ACHN (cell line): Measurements from ENCODE around the gene HFM1.
"Not testable (repeated sequence)": the region's sequence is repeated elsewhere in the genome, so short reads cannot be mapped to it uniquely, and the experiment has no call there.

Experiments used
- DNase-seq: peaks from one replicate; pipeline ENCODE4 v3.0.0-alpha.2; 2015
- in situ Hi-C: cut with HindIII; loops from 2 replicates; pipeline ENCODE4 v1.10.0; 2017; ENCODE audit warnings: low sequenced_read_pairs, low pct_ligation_motif_present, low pct_unique_long_range_greater_than_20kb

The HFM1 gene, protein sequence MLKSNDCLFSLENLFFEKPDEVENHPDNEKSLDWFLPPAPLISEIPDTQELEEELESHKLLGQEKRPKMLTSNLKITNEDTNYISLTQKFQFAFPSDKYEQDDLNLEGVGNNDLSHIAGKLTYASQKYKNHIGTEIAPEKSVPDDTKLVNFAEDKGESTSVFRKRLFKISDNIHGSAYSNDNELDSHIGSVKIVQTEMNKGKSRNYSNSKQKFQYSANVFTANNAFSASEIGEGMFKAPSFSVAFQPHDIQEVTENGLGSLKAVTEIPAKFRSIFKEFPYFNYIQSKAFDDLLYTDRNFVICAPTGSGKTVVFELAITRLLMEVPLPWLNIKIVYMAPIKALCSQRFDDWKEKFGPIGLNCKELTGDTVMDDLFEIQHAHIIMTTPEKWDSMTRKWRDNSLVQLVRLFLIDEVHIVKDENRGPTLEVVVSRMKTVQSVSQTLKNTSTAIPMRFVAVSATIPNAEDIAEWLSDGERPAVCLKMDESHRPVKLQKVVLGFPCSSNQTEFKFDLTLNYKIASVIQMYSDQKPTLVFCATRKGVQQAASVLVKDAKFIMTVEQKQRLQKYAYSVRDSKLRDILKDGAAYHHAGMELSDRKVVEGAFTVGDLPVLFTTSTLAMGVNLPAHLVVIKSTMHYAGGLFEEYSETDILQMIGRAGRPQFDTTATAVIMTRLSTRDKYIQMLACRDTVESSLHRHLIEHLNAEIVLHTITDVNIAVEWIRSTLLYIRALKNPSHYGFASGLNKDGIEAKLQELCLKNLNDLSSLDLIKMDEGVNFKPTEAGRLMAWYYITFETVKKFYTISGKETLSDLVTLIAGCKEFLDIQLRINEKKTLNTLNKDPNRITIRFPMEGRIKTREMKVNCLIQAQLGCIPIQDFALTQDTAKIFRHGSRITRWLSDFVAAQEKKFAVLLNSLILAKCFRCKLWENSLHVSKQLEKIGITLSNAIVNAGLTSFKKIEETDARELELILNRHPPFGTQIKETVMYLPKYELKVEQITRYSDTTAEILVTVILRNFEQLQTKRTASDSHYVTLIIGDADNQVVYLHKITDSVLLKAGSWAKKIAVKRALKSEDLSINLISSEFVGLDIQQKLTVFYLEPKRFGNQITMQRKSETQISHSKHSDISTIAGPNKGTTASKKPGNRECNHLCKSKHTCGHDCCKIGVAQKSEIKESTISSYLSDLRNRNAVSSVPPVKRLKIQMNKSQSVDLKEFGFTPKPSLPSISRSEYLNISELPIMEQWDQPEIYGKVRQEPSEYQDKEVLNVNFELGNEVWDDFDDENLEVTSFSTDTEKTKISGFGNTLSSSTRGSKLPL (N-terminal part only)

DNA sequence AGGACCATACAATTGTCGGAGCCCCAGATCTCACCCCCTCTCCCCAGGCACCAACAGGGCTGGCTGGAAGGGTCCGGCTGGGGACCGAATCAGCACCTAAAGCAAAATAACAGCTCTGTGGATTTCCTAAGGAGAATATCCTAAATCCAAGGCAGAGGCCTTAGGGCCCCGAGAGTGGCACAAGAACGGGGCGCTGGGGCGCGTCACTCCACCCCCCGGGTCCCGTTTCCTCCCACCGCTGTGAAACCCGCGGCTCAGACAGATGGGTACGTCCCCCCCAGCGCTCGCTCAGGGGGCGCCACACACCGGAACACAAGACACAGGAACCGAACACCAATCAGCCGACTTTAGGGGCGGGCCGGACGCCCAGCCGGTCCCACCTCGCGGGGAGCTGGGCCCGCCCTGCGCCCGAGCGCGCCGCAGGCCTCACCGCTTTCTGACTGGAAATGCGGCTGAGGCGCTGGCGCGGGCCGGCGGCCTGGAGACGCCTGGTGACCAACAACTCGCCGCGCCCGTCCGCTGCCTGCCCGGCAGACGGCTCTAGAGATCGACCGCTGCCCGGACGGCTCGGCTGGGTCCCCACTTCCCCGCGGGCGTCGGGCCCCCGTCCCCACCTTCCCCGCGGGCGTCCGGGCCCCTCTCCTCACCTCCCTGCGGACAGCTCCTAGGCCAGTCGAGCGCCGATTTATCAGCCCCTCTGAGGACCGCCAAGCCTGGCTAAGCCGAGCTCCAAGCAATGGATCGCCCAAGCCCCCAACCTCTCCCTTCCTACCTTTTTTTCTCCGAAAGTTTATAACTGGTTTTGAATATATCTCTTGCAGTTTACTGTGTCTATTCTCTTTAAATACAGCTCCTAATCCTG, at the start of gene HFM1:
Gene HFM1 (minus strand): TSS at position 687 of the 862 bp plus-strand sequence. CDS start 3,755 bp downstream, outside the sequence.
- in situ Hi-C loops, result no loop called here
- DNase-seq, result peak; percentile 73

DNA sequence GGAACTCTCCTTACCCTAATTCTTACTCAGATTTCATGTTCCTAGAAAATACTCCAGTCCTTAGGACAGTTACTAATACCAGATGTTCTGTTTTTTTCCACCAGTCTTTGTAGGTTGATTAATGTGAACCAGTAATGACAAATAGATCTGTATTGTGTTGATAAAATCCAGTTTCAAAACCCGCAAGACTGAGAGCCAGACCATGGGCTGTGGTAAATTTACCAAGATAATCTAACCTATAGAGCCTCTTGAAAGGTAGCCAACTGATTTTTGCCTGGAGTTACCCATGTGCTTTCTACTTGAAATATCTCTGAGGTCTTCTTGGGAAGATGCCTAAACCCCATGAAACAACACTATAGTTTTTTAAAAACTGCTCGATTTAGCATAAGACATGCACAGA, 49.5 kb upstream of the HFM1 start:
- DNase-seq, result no peak
- in situ Hi-C loops, result no loop called here

DNA sequence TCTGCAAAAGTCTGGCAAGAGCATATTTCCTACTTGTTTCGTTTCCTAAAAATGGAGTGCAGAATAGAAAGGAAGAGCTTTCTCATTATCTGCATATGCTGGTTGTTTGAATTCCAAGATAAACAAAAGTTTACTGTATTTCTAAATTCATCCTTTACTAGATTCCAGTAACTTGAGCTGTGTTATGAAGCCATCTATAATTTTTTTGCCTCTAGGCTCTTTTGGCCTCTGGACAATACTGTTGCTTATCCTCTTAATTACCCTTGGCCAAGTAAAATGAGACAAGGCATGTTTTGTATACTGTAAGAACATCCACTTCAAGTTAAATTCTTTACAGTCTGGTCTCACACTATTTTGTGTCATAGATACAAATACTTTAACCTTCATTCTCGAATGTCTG, 45.6 kb upstream of the HFM1 start:
- in situ Hi-C loops, result no loop called here
- no peak for DNase-seq

DNA sequence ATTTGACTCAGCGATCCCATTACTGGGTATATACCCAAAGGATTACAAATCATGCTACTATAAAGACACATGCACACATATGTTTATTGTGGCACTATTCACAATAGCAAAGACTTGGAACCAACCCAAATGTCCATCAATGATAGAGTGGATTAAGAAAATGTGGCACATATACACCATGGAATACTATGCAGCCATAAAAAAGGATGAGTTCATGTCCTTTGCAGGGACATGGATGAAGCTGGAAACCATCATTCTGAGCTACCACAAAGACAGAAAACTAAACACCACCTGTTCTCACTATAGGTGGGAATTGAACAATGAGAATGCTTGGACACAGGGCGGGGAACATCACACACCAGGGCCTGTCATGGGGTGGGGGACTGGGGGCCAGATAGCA, 43.1 kb upstream of the HFM1 start:
- DNase-seq, in situ Hi-C loops: not testable (repeated sequence)

DNA sequence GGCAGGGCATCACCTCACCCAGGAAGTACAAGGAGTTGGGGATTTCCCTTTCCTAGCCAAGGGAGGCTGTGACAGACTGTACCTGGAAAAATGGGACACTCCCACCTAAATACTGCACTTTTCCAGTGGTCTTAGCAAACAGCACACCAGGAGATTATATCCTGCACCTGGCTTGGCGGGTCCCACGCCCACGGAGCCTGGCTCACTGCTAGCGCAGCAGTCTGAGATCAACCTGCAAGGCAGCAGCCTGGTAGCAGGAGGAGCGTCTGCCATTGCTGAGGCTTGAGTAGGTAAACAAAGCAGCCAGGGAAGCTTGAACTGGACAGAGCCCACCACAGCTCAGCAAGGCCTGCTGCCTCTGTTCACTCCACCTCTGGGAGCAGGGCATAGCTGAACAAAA, 37.3 kb upstream of the HFM1 start:
- DNase-seq, in situ Hi-C loops: not testable (repeated sequence)

DNA sequence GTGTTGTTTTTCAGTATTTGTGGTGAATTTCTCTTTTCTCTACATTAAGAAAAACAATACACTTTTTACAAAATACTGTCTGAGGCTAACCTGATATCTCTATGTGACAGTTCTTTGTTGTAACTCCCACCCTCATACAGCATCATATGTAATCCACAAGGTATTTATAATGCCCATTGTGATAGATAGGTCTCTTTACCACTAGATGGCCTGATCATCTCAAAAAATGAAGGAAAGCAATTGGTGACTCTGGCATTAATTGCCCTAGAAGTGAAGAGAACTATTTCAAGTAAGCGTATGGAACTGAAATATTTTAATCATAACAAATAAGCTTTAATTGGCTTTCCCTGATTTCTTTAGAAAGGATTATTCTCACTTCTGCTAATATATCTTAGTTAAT, 36.2 kb upstream of the HFM1 start:
- in situ Hi-C loops, result no loop called here

DNA sequence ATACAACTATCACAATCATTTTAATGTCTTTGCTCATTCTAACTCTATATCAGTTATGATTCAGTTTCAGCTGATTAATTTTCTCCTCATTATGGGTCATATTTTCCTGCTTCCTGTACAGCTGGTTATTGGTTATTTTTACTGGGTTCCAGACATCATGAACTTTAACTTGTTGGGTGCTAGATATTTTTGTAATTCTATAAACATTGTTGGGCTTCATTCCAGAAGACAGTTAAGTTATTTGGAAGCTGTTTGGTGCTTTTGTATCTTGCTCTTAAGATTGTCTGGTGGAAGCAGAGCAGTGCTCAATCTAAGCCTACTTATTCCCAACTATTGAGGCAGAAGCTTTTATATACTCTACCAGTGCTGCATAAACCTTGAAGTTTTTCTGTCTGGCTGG, 34.4 kb upstream of the HFM1 start:
- in situ Hi-C loops, result no loop called here
- no peak for DNase-seq

More for the DNA sequence above, 36.2 kb upstream of the HFM1 start:
- peak; percentile 23 for DNase-seq

DNA sequence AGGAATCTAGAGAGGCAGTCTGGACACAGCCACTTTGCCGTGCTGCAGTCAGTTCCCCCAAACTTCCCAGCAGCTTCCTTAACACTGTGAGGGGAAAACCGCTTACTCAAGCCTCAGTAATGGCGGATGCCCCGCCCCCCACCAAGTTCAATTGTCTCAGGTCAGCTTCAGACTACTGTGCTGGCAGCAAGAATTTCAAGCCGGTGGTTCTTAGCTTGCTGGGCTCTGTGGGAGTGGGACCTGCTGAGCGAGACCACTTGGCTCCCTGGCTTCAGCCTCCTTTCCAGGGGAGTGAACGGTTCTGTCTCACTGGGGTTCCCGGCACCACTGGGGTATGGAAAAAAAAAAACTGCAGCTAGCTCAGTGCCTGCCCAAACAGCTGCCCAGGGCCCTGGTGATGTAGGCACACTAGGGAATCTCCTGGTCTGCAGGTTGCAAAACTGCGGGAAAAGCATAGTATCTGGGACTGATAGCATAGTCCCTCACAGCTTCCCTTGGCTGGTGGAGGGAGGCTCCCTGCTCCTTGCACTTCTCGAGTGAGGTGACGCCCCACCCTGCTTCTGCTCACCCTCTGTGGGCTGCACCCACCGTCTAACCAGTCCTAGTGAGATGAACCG, 23.7 kb upstream of the HFM1 start:
- in situ Hi-C loops, result no loop called here

DNA sequence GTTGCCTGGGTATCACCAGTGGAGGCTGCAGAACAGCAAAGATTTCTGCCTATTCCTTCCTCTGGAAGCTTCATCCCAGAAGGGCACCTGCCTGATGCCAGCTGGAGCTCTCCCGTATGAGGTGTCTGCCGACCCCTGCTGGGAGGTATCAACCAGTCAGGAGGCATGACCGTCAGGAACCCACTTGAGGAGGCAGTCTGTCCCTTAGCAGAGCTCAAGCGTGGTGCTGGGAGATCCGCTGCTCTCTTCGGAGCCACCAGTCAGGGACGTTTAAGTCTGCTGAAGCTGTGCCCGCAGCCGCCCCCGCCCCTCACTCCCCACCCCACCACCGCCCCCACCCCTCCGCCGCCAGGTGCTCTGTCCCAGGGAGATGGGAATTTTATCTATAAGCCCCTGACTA, 23.1 kb upstream of the HFM1 start:
- DNase-seq, result peak; percentile 27
- in situ Hi-C loops, result no loop called here

More for the DNA sequence above, 23.7 kb upstream of the HFM1 start:
- DNase-seq, result peak; percentile 21

DNA sequence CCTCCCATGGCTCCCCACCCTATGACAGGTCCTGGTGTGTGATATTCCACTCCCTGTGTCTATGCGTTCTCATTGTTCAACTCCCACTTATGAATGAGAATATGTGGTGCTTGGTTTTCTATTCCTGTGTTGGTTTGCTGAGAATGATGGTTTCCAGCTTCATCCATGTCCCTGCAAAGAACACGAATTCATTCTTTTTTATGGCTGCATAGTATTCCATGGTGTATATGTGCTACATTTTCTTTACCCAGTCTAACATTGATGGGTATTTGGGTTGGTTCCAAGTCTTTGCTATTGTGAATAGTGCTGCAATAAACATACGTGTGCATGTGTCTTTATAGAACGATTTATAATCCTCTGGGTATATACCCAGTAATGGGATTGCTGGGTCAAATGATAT, 17.9 kb upstream of the HFM1 start:
- DNase-seq, in situ Hi-C loops: not testable (repeated sequence)

DNA sequence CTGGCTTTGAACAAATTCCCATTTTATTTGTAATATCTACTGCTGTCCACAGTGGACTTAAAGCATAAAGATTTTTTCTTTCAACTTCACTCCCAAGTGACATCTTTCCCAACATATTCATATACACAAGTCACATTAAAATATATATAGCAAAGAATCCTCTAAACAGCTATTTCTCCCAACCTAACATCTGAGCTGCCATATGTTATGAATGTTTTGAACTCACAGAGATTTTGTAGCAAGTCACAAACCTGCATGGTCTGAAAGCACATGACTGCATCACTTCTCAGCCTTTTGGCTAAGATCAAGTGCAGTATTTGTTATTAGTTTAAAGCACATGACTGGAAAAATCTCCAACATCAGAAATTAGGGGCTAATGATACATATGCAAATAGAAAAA, 7.7 kb upstream of the HFM1 start:
- in situ Hi-C loops, result no loop called here
- DNase-seq, result no peak

DNA sequence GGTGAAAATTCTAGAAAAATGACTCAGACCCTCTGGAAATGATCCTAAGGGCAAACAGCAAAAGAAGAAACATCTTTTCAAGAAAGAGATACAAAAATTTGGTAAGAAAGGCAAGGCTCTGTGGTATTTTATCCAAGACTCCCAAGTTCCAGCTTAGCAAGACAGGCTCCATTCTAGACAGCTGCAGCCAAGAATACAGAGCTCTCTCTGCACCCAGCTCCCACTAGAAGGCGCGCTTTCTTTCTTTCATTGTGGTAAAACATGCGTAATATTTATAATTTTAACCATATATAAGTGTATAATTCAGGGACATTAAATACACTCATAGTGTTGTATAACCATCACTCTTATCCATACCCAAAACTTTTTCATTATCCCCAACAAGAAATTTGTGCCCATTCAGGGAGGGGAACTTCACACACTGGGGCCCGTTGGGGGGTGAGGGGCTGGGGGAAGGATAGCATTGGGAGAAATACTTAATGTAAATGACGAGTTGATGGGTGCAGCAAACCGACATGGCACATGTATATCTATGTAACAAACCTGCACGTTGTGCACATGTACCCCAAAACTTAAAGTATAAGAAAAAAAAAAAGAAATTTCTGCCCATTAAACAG, 2.2 kb upstream of the HFM1 start:
- DNase-seq, result no peak
- in situ Hi-C loops, result no loop called here

DNA sequence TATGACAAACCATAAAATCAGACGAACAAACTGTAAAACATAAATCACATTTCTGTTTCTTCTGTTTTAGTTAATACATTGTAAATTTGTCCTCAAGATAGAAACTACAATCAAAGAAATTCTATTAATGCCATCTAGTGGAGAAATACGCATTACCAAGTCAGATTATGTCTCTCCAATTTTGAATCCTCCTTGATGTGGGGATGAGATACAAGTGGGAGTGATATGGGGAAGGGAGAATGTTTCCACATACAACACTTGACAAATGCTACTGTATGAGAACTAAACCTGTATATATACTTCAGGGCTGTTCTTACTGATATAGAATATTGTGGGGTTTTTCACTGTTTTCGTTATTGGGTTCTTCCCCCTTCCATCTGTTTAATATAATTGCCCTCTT, 2.6 kb downstream of the HFM1 start:
- peak; percentile 41 for DNase-seq

DNA sequence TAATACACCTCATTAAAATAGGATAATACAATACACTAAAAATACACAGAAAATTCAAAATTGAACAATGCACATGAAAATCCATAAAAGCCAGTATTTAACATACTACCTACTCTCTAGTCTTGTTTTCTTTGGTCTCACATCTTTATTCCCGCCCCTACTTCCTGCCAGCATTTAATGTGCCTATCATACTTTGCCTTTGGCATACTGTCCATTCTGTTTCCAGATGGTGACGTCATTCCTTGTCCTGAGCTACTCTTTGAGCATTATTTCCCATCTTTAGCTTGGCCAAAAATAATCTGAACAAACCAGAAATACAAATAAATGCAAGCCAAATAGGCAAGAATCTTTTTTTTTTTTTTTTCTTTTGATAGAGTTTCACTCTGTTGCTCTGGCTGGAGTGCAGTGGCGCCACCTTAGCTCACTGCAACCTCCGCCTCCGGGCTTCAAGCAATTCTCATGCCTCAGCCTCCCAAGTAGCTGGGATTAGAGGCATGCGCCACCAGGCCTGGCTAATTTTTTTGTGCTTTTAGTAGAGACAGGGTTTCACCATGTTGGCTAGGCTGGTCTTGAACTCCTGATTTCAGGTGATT, 4.4 kb downstream of the HFM1 start:
- no peak for DNase-seq
- in situ Hi-C loops, result no loop called here

More for the DNA sequence above, 2.6 kb downstream of the HFM1 start:
- in situ Hi-C loops, result no loop called here

DNA sequence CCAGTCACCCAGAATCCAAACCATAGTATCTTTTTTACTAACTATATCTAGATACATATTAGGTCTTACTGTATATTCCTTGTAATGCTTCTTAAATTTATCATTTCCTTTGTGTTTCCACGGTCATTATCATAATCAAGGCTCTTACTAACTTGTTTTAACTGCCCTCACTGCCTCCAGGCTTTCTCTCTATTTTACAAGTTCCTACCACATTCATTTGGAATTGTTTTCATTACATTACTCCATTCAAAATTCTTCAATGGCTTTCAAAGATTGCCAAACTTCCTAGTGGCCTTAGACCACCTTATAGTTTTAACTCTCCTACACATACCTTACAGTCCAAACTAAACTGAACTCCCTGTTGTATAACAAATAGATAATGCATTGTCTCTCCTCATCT, 6.3 kb downstream of the HFM1 start:
- no peak for DNase-seq
- in situ Hi-C loops, result no loop called here

DNA sequence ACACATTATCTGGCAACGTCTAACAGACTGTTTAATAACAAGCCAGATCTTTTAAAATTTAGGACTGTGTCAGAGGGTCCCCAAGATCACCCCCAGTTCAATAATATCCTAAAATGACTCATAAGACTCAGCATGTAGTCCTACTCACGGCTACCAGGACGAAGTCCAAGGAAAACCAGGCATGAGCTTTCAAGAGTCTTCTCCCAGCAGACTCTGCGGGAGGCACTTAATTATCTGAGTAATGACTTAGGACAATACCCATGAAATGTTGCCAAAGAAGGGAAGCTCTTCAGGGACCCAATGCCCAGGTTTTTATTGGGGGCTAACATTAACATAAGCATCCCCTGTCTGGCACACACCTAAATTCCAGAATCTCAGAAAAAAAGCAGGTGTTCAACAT, 7.0 kb downstream of the HFM1 start:
- in situ Hi-C loops, result no loop called here
- no peak for DNase-seq

DNA sequence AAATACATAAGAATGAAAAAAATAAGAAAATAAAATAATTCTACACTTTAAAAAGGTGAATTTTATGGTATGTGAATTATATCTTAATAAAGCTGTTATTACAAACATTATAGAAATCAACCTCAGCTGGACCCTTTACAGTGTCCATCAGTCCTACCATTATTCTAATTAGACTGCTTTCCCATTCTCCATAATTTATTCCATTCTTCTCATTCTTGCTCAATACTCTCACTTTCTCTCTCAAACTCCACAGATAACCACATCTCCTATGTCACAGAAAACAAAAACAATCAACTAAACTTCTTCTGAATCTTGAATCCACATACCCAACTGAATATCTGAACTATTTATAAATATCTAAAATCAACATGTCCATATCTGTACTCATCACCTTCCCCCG, 11.6 kb downstream of the HFM1 start:
- no peak for DNase-seq
- in situ Hi-C loops, result no loop called here
